ENCODE data around the gene TFCP2L1.
"Not testable (repeated sequence)": the region's sequence is repeated elsewhere in the genome, so short reads cannot be mapped to it uniquely, and the experiment has no call there.

TFCP2L1 gene

GRCh38 chr2:121324601-121325000 is 39.6 kb upstream of the TFCP2L1 start:
- no peak for TF ChIP-seq CTCF (IDR thresholded peaks at IDR 0.05; ENCODE audit: low read depth, low read length)

GRCh38 chr2:121321476-121321875 is 36.5 kb upstream of the TFCP2L1 start:
- no peak for TF ChIP-seq CTCF (IDR thresholded peaks at IDR 0.05; ENCODE audit: low read depth, low read length)
- H3K4me3 ChIP-seq (ENCODE audit: low read depth, low read length): no peak overlapping the region

More at GRCh38 chr2:121324601-121325000, 39.6 kb upstream of the TFCP2L1 start:
- no peak overlapping the region for H3K4me3 ChIP-seq (ENCODE audit: low read depth, low read length)

GRCh38 chr2:121319941-121320340 is 34.9 kb upstream of the TFCP2L1 start:
- no peak for TF ChIP-seq CTCF (IDR thresholded peaks at IDR 0.05; ENCODE audit: low read depth, low read length)

GRCh38 chr2:121316986-121317385 is 32.0 kb upstream of the TFCP2L1 start:
- TF ChIP-seq CTCF (IDR thresholded peaks at IDR 0.05; ENCODE audit: low read depth, low read length): no peak
- H3K4me3 ChIP-seq (ENCODE audit: low read depth, low read length): no peak overlapping the region

More at GRCh38 chr2:121319941-121320340, 34.9 kb upstream of the TFCP2L1 start:
- H3K4me3 ChIP-seq (ENCODE audit: low read depth, low read length): no peak overlapping the region

GRCh38 chr2:121313701-121314100 is 28.7 kb upstream of the TFCP2L1 start:
- not testable (repeated sequence) for H3K4me3 ChIP-seq (ENCODE audit: low read depth, low read length)

GRCh38 chr2:121309801-121310200 is 24.8 kb upstream of the TFCP2L1 start:
- H3K4me3 ChIP-seq (ENCODE audit: low read depth, low read length): no peak overlapping the region
- TF ChIP-seq CTCF (IDR thresholded peaks at IDR 0.05; ENCODE audit: low read depth, low read length): no peak

- H3K4me3 ChIP-seq (ENCODE audit: low read depth, low read length): no peak overlapping the region
- TF ChIP-seq CTCF (IDR thresholded peaks at IDR 0.05; ENCODE audit: low read depth, low read length): no peak
These were observed 24.3 kb upstream of the TFCP2L1 start for GRCh38 chr2:121309323-121309722.

- H3K4me3 ChIP-seq (ENCODE audit: low read depth, low read length): no peak overlapping the region
- no peak for TF ChIP-seq CTCF (IDR thresholded peaks at IDR 0.05; ENCODE audit: low read depth, low read length)
These were observed 22.0 kb upstream of the TFCP2L1 start for GRCh38 chr2:121307048-121307447.
